Right renal pelvis (tissue), 4 donors: ENCODE data around the gene NOP9. TPM values are rescaled to one million over a fixed set of nuclear protein-coding genes. Genes with fewer than 3 reads are reported as not detected.
"Not testable (repeated sequence)": the region's sequence is repeated elsewhere in the genome, so short reads cannot be mapped to it uniquely, and the experiment has no call there.

Source experiments
- DNase-seq, 4 donors: peaks; one replicate each; pipeline ENCODE4 v3.0.0-alpha.2; 2013; ENCODE audit warnings: low read depth in 4 of 4, low spot score in 3 of 4, missing footprints in 1 of 4
- polyA plus RNA-seq, 4 donors: library from polyadenylated mRNA; unstranded; fragments of 120-200 nt; gene quantifications; one replicate each; pipeline ENCODE4 v1.2.1, GENCODE V29; 2013; ENCODE audit not compliant: insufficient read length in 4 of 4

NOP9 gene
- polyA plus RNA-seq, 4 donors: 26.7 to 27.7 (median 27.0) TPM

DNA sequence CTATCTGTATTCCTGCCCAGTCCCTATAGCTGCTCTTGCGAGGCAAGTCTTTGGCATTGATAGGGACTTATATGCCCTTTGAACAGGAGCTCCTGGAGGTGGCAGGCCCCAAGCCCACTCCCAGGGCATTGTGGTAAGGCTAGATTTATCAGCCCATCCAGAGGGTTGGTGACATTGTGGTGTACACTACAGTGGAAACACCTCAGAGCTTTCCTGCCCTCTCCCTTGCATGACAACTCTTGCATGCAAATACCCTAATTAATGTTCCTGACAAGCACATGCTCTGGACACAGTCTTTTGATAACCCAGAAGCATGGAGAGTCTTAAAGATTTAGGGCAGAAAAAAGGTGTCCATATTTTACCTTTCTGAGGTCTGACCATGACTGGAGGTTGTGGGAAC lies 41.0 kb downstream of the NOP9 start:
- no peak for DNase-seq

- no peak for DNase-seq
These were observed 43.2 kb downstream of the NOP9 start for GRCh38 chr14:24342889-24343288.

DNA sequence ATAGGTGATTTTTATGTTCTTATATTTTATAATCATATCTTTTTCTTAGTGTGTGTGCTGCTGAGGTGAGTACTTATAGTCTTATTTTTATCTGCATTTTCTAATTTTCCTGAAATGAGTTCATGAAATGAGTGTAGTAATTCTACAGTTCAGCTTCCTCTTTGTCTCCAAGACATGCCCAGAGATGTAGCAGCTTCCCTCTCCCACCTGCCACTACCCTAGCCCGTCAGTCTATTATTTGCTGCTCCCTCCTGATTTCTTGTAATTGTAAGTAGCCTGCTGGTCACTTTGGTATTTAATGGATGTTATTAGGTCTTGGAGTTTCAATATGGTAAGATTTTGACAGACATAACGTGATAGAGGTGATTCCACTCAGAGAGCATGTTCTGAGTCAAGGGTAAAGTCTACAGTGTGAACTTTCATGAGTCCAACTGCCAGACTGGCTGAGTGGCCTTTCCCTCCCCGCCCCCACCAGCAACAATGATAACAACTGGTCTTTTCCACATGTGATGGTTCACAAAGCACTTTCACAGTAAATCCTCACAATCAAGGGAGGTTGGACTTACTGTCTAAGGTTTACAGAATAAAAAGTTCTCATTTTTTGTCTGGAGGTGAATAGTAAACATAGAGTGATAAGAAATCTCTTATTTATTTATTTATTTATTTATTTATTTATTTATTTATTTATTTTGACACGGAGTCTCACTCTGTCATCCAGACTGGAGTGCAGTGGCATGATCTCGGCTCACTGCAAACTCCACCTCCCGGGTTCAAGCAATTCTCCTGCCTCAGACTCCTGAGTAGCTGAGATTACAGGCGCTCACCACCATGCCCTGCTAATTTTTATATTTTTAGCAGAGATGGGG lies 44.4 kb downstream of the NOP9 start:
- DNase-seq: no peak

DNA sequence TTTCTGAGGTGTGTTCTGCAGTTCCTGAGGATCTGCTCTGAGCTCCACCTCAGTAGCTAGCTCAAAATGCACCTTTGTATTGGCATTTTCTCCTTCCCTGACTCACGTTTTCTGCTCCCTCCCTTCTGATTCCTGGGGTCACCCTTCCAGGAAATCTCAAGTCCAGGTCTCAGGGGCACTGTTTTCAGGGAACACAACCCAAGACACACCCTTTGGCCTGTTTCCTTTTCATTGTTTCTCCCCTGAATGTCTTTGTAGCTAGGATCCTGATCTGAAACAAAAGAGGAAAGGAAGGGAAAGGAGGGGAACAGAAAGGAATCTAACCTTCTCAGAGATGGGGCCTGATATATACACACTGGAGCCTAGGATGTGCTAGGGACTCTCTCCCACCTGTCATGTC lies 47.5 kb downstream of the NOP9 start:
- no peak for DNase-seq

- DNase-seq: no peak
These were observed 48.5 kb downstream of the NOP9 start for GRCh38 chr14:24348186-24348585.

- DNase-seq: no peak
These were observed 50.1 kb downstream of the NOP9 start for GRCh38 chr14:24349742-24350141.

GRCh38 chr14:24351517-24351916 lies 51.9 kb downstream of the NOP9 start:
- DNase-seq: no peak

DNA sequence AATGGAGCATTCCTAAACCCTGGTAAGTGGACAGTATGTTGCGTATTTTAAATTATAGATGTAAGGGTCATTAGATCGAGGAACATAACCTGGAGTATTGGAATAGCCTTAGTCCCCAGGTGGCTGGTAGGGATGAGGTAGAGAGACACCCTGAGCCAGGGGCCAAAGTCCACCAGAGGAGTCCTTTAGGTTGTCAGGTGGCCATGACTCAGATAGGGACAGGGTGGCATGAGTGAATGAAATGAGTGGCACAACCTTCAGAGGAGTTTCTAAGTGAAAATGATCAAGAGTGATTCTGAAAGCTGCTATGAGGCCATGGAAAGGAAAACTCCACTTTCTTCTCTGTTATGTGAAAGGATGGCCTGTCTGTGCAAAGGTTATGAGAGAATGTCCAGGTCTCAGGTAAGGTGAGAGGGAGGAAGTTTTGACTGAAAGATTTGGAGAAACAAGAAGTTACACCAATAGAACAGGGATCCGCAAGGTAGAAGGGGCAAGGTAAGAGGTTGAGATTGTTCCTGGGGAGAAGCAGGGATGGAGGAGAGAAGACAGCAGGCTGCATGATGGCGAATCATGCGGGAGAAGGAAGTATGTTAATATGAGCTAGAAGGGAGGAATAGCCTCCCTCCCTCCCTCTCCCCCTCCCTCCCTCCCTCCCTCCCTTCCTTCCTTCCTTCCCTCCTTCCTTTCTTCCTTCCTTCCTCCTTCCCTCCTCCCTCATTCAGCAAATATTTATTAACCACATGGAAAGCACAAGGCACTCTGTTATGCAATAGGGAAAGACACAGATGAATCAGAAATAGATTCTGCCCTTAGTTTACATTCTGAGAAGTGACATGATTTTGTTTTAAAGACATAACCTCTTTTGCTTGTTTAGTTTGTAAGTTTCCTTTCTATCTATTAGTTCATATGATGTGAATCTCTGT lies 54.2 kb downstream of the NOP9 start:
- DNase-seq: no peak

DNA sequence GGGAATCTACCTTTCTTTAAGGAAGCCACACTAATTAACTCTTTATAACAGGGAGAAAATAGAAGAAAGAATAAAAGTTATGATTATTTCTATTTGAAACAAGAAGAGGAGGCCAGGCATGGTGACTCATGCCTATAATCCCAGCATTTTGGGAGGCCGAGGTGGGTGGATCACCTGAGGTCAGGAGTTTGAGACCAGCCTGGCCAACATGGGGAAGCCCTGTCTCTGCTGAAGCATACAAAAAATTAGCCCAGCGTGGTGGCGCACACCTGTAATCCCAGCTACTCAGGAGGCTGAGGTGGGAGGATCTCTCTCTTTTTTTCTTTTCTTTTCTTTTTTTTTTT lies 54.8 kb downstream of the NOP9 start:
- not testable (repeated sequence) for DNase-seq

GRCh38 chr14:24355009-24355408 lies 55.4 kb downstream of the NOP9 start:
- no peak for DNase-seq

- no peak for DNase-seq
These were observed 56.6 kb downstream of the NOP9 start for GRCh38 chr14:24356208-24356607.

Other genes with a start within 250 kb of the NOP9 start
- gene CARMIL3, start 247.8 kb upstream of the NOP9 start, polyA plus RNA-seq: 1 to 10 TPM; 1.9 to 2.3 (median 2.3) TPM
- under 1 TPM in 1 of 4 donors, not detected in 3; 0.03 TPM for gene CPNE6, start 228.3 kb upstream of the NOP9 start, polyA plus RNA-seq
- 10 to 100 TPM; 25.4 to 39.1 (median 30.4) TPM for gene PCK2, start 205.5 kb upstream of the NOP9 start, polyA plus RNA-seq
- gene DCAF11, start 185.1 kb upstream of the NOP9 start, polyA plus RNA-seq: 10 to 100 TPM; 79.8 to 83.5 (median 81.4) TPM
- 1 to 10 TPM; 2.5 to 3.7 (median 2.8) TPM for gene NRL, start 184.9 kb upstream of the NOP9 start, polyA plus RNA-seq
- gene FITM1, start 169.2 kb upstream of the NOP9 start, polyA plus RNA-seq: 1 to 10 TPM in 2 of 4 donors, under 1 TPM in 2; 0.87 to 1.2 (median 0.97) TPM
- 100 to 1,000 TPM; 198 to 214 (median 206) TPM for gene PSME1, start 163.7 kb upstream of the NOP9 start, polyA plus RNA-seq
- 10 to 100 TPM; 14.5 to 24.2 (median 18.9) TPM for gene EMC9, start 158.3 kb upstream of the NOP9 start, polyA plus RNA-seq
- gene PSME2, start 153.2 kb upstream of the NOP9 start, polyA plus RNA-seq: 100 to 1,000 TPM; 156 to 183 (median 168) TPM
- gene RNF31, start 152.4 kb upstream of the NOP9 start, polyA plus RNA-seq: 10 to 100 TPM; 49.2 to 54.2 (median 49.4) TPM
- 10 to 100 TPM; 45.4 to 65.2 (median 60.4) TPM for gene IRF9, start 138.6 kb upstream of the NOP9 start, polyA plus RNA-seq
- gene REC8, start 127.8 kb upstream of the NOP9 start, polyA plus RNA-seq: 10 to 100 TPM; 60.0 to 70.1 (median 64.3) TPM
- gene IPO4, start 111.0 kb upstream of the NOP9 start, polyA plus RNA-seq: 10 to 100 TPM; 33.2 to 41.3 (median 34.0) TPM
- 10 to 100 TPM; 37.8 to 48.9 (median 41.3) TPM for gene TM9SF1, start 104.4 kb upstream of the NOP9 start, polyA plus RNA-seq
- 1 to 10 TPM; 3.7 to 4.8 (median 4.3) TPM for gene TSSK4, start 94.2 kb upstream of the NOP9 start, polyA plus RNA-seq
- 10 to 100 TPM; 43.5 to 50.7 (median 49.8) TPM for gene CHMP4A, start 86.4 kb upstream of the NOP9 start, polyA plus RNA-seq
- 10 to 100 TPM; 14.8 to 19.3 (median 16.2) TPM for gene MDP1, start 83.8 kb upstream of the NOP9 start, polyA plus RNA-seq
- gene NEDD8, start 67.5 kb upstream of the NOP9 start, polyA plus RNA-seq: 100 to 1,000 TPM; 222 to 245 (median 238) TPM
- 100 to 1,000 TPM; 102 to 121 (median 118) TPM for gene GMPR2, start 66.9 kb upstream of the NOP9 start, polyA plus RNA-seq
- 10 to 100 TPM; 55.5 to 70.6 (median 58.7) TPM for gene TINF2, start 57.2 kb upstream of the NOP9 start, polyA plus RNA-seq
- 1 to 10 TPM; 1.4 to 2.3 (median 2.1) TPM for gene TGM1, start 36.7 kb upstream of the NOP9 start, polyA plus RNA-seq
- 10 to 100 TPM; 19.7 to 24.1 (median 20.8) TPM for gene RABGGTA, start 28.3 kb upstream of the NOP9 start, polyA plus RNA-seq
- 10 to 100 TPM; 44.6 to 56.9 (median 46.2) TPM for gene DHRS1, start 70 bp upstream of the NOP9 start, polyA plus RNA-seq
- gene CIDEB, start 8.1 kb downstream of the NOP9 start, polyA plus RNA-seq: 10 to 100 TPM; 21.8 to 27.6 (median 24.6) TPM
- gene LTB4R2, start 10.3 kb downstream of the NOP9 start, polyA plus RNA-seq: 1 to 10 TPM; 1.8 to 2.5 (median 2.0) TPM
- gene LTB4R, start 11.7 kb downstream of the NOP9 start, polyA plus RNA-seq: 1 to 10 TPM; 2.6 to 4.7 (median 3.8) TPM
- gene ADCY4, start 35.2 kb downstream of the NOP9 start, polyA plus RNA-seq: 10 to 100 TPM; 15.6 to 24.9 (median 20.4) TPM
- gene RIPK3, start 40.1 kb downstream of the NOP9 start, polyA plus RNA-seq: 1 to 10 TPM; 2.7 to 4.1 (median 3.2) TPM
- 10 to 100 TPM; 60.9 to 74.3 (median 64.2) TPM for gene NFATC4, start 68.3 kb downstream of the NOP9 start, polyA plus RNA-seq
- gene NYNRIN, start 99.2 kb downstream of the NOP9 start, polyA plus RNA-seq: 10 to 100 TPM; 45.3 to 48.0 (median 47.7) TPM
- gene CBLN3, start 129.8 kb downstream of the NOP9 start, polyA plus RNA-seq: 1 to 10 TPM; 2.5 to 3.5 (median 3.2) TPM
- gene KHNYN, start 130.1 kb downstream of the NOP9 start, polyA plus RNA-seq: 10 to 100 TPM; 40.7 to 45.5 (median 44.3) TPM
- gene SDR39U1, start 142.9 kb downstream of the NOP9 start, polyA plus RNA-seq: 10 to 100 TPM; 57.0 to 84.9 (median 63.0) TPM
- gene CMA1, start 208.4 kb downstream of the NOP9 start, polyA plus RNA-seq: under 1 TPM in 2 of 4 donors, not detected in 2; 0.30 to 0.34 TPM